Neural cell (in vitro differentiated cells): ENCODE measurements around the gene RNF13. TPM values are rescaled to one million over a fixed set of nuclear protein-coding genes. Genes with fewer than 3 reads are reported as not detected.

Source experiments
- H2AFZ ChIP-seq: fragments of 200-600, 300-800 bp; sonication (generic), shearing (Covaris generic); 2 replicates; pipeline ENCODE4 v1.6.0; 2014; ENCODE audit warnings: low read depth, mild to moderate bottlenecking, antibody characterized with exemption, low read length, moderate library complexity
- H3F3A ChIP-seq: fragments of 200-600 bp; shearing (Covaris generic); 2 replicates; pipeline ENCODE4 v1.6.1; 2016; ENCODE audit warnings: mild to moderate bottlenecking, moderate library complexity, mixed read lengths, antibody characterized with exemption, low read length; ENCODE audit not compliant: insufficient read depth, poor library complexity, severe bottlenecking
- H3K27ac ChIP-seq: fragments of 200-600, 300-800 bp; sonication (generic), shearing (Covaris generic); 2 replicates; pipeline ENCODE4 v1.5.1; 2014; ENCODE audit warnings: mild to moderate bottlenecking, low read length, moderate library complexity
- H3K27me3 ChIP-seq: fragments of 300-800, 200-600 bp; sonication (generic), shearing (Covaris generic); 2 replicates; pipeline ENCODE4 v1.6.0; 2014; ENCODE audit warnings: mild to moderate bottlenecking, low read depth, low read length, moderate library complexity; ENCODE audit not compliant: insufficient read depth
- H3K36me3 ChIP-seq: fragments of 300-800, 200-600 bp; sonication (generic), shearing (Covaris generic); 2 replicates; pipeline ENCODE4 v1.5.1; 2014; ENCODE audit warnings: mild to moderate bottlenecking, antibody characterized with exemption, low read length, moderate library complexity; ENCODE audit not compliant: insufficient read depth
- H3K4me2 ChIP-seq: fragments of 300-800, 200-600 bp; sonication (generic), shearing (Covaris generic); 2 replicates; pipeline ENCODE4 v1.6.0; 2014; ENCODE audit warnings: mild to moderate bottlenecking, low read length
- H3K4me3 ChIP-seq: fragments of 300-800, 200-600 bp; sonication (generic), shearing (Covaris generic); 2 replicates; pipeline ENCODE4 v1.5.1; 2014; ENCODE audit warnings: mild to moderate bottlenecking, low read length, moderate library complexity
- H3K79me2 ChIP-seq: fragments of 200-600 bp; shearing (Covaris generic); replicated peaks from 2 replicates; pipeline ENCODE4 v1.6.0; 2014; ENCODE audit warnings: mild to moderate bottlenecking, low read length, moderate library complexity; ENCODE audit not compliant: insufficient read depth
- H3K9ac ChIP-seq: fragments of 300-800, 200-600 bp; sonication (generic), shearing (Covaris generic); 2 replicates; pipeline ENCODE4 v1.6.1; 2016; ENCODE audit warnings: mild to moderate bottlenecking, low read length, mixed read lengths
- H3K9me2 ChIP-seq: fragments of 200-600 bp; shearing (Covaris generic); 2 replicates; pipeline ENCODE4 v1.6.1; 2016; ENCODE audit warnings: mild to moderate bottlenecking, low read length, mixed read lengths; ENCODE audit not compliant: insufficient read depth
- H3K9me3 ChIP-seq: fragments of 200-600, 300-800 bp; sonication (generic), shearing (Covaris generic); 2 replicates; pipeline ENCODE4 v1.6.1; 2016; ENCODE audit warnings: mild to moderate bottlenecking, mixed run types, low read length, moderate library complexity, mixed read lengths
- H4K20me1 ChIP-seq: fragments of 200-600 bp; shearing (Covaris generic); 2 replicates; pipeline ENCODE4 v1.6.1; 2016; ENCODE audit warnings: mild to moderate bottlenecking, mixed run types; ENCODE audit not compliant: insufficient read depth
- CTCF ChIP-seq: fragments of 450-650 bp; IDR thresholded peaks from 2 replicates; pipeline ENCODE4 v1.5.1; 2014; ENCODE audit warnings: antibody characterized with exemption, mild to moderate bottlenecking, moderate library complexity; ENCODE audit not compliant: poor library complexity, severe bottlenecking
- EP300 ChIP-seq: fragments of 450-650 bp; conservative IDR thresholded peaks from 2 replicates; pipeline ENCODE4 v1.6.1; 2014; ENCODE audit warnings: antibody characterized with exemption, mild to moderate bottlenecking, moderate library complexity; ENCODE audit not compliant: poor library complexity, severe bottlenecking
- EZH2 ChIP-seq: fragments of 200-600, 300-800 bp; shearing (Covaris generic), sonication (generic); IDR thresholded peaks from 2 replicates; pipeline ENCODE4 v1.6.1; 2014; ENCODE audit warnings: antibody characterized with exemption, low read length, borderline replicate concordance, mild to moderate bottlenecking; ENCODE audit not compliant: insufficient read depth, poor library complexity, severe bottlenecking
- MXI1 ChIP-seq: fragments of 450-650 bp; conservative IDR thresholded peaks from 2 replicates; pipeline ENCODE4 v1.6.1; 2014; ENCODE audit warnings: antibody characterized with exemption, mild to moderate bottlenecking; ENCODE audit not compliant: poor library complexity, severe bottlenecking
- POLR2AphosphoS5 ChIP-seq: IDR thresholded peaks from 2 replicates; pipeline ENCODE4 v1.6.1; 2012
- RAD21 ChIP-seq: fragments of 450-650 bp; conservative IDR thresholded peaks from 2 replicates; pipeline ENCODE4 v1.6.1; 2014; ENCODE audit warnings: antibody characterized with exemption, mild to moderate bottlenecking, moderate library complexity
- REST ChIP-seq: IDR thresholded peaks from 2 replicates; pipeline ENCODE4 v1.6.1; 2012; ENCODE audit warnings: borderline replicate concordance
- SMC3 ChIP-seq: fragments of 450-650 bp; conservative IDR thresholded peaks from 2 replicates; pipeline ENCODE4 v1.6.1; 2014; ENCODE audit warnings: antibody characterized with exemption, mild to moderate bottlenecking, moderate library complexity; ENCODE audit not compliant: poor library complexity
- TAF1 ChIP-seq: IDR thresholded peaks from 2 replicates; pipeline ENCODE4 v1.6.1; 2012; ENCODE audit warnings: low read depth
- polyA plus RNA-seq: library from polyadenylated mRNA; depleted of rRNA; stranded (reverse); fragments of >200 nt; gene quantifications from 2 replicates; pipeline ENCODE4 v1.2.3, GENCODE V29; 2014

The RNF13 gene
- polyA plus RNA-seq, 1 donor from 2014 or later, result 52.3 TPM

GRCh38 chr3:149891621-149892020 is 78.6 kb downstream of the RNF13 start:
- Histone ChIP-seq H3K9ac (no peak overlapping the region), H3K27ac (no peak overlapping the region), H4K20me1 (no peaks in the 10 kb centered on the region), H3K79me2 (no peaks in the 10 kb centered on the region), H3K9me2 (no peaks in the 10 kb centered on the region), H3F3A (no peaks in the 10 kb centered on the region), H3K9me3 (no peaks in the 10 kb centered on the region), H3K27me3 (no peaks in the 10 kb centered on the region), H3K4me3 (no peak overlapping the region), H3K4me2 (no peak overlapping the region), H2AFZ (no peak overlapping the region), H3K36me3 (no peaks in the 10 kb centered on the region)
- TF ChIP-seq CTCF (no peak), SMC3 (no peak)

GRCh38 chr3:149892371-149892770 is 79.4 kb downstream of the RNF13 start:
- Histone ChIP-seq H3K9me2 (no peaks in the 10 kb centered on the region), H3K9me3 (no peaks in the 10 kb centered on the region), H3F3A (no peaks in the 10 kb centered on the region), H3K27me3 (no peaks in the 10 kb centered on the region), H3K4me2 (no peak overlapping the region), H3K9ac (no peak overlapping the region), H3K79me2 (no peaks in the 10 kb centered on the region), H4K20me1 (no peaks in the 10 kb centered on the region), H3K27ac (no peak overlapping the region), H2AFZ (no peak overlapping the region), H3K4me3 (no peak overlapping the region), H3K36me3 (no peaks in the 10 kb centered on the region)
- TF ChIP-seq EP300, result no peak
- TF ChIP-seq RAD21, result no peak
- TF ChIP-seq MXI1, result no peak
- TF ChIP-seq REST, result no peak
- no peak for TF ChIP-seq CTCF
- no peak for TF ChIP-seq EZH2
- TF ChIP-seq POLR2AphosphoS5, result no peak
- TF ChIP-seq SMC3, result no peak
- no peak for TF ChIP-seq TAF1
